GM23338 (cell line): ENCODE measurements around the gene CDYL2.

ENCODE experiments used
- CREB1 ChIP-seq: fragments of 250-450 bp; sonication (Bioruptor Pico); IDR thresholded peaks from 2 replicates; pipeline ENCODE4 v1.5.0; 2020; ENCODE audit warnings: low read depth, mild to moderate bottlenecking, moderate library complexity
- CTCF ChIP-seq, 2 experiments: fragments of 200-600 bp in 1 of 2; sonication (generic) in 1 of 2; conservative IDR thresholded peaks; 2 replicates each; pipeline versions ENCODE4 v1.5.1 to v1.6.1; 2016 to 2017; ENCODE audit warnings: antibody characterized with exemption in 2 of 2, low read depth in 2 of 2, mild to moderate bottlenecking in 2 of 2, moderate library complexity in 1 of 2
- ETS1 ChIP-seq: IDR thresholded peaks from 2 replicates; pipeline ENCODE4 v1.6.1; 2016; ENCODE audit warnings: antibody characterized with exemption
- EZH2 ChIP-seq: fragments of 200-600 bp; sonication (generic); IDR thresholded peaks from one replicate; pipeline ENCODE4 v1.8.0; 2017; ENCODE audit warnings: antibody characterized with exemption, mild to moderate bottlenecking, low read depth; ENCODE audit not compliant: unreplicated experiment
- EZH2phosphoT487 ChIP-seq: fragments of 200-600 bp; sonication (generic); IDR thresholded peaks from one replicate; pipeline ENCODE4 v1.8.1; 2018; ENCODE audit warnings: antibody characterized with exemption; ENCODE audit not compliant: unreplicated experiment
- JUNB ChIP-seq: IDR thresholded peaks from one replicate; pipeline ENCODE4 v1.6.1; 2016; ENCODE audit warnings: antibody characterized with exemption; ENCODE audit not compliant: unreplicated experiment
- POLR2AphosphoS5 ChIP-seq: IDR thresholded peaks from 2 replicates; pipeline ENCODE4 v1.6.1; 2016; ENCODE audit warnings: antibody characterized with exemption, low read depth
- REST ChIP-seq: IDR thresholded peaks from one replicate; pipeline ENCODE4 v1.6.1; 2018; ENCODE audit warnings: antibody characterized with exemption; ENCODE audit not compliant: unreplicated experiment
- ZNF114 ChIP-seq: fragments of 250-450 bp; sonication (Bioruptor Pico); IDR thresholded peaks from 2 replicates; pipeline ENCODE4 v1.5.0; 2020; ENCODE audit warnings: mild to moderate bottlenecking, moderate library complexity
- ZNF331 ChIP-seq: fragments of 250-450 bp; sonication (Bioruptor Pico); IDR thresholded peaks from 2 replicates; pipeline ENCODE4 v1.5.0; 2020; ENCODE audit warnings: low read depth, mild to moderate bottlenecking, moderate library complexity
- ZNF462 ChIP-seq: fragments of 250-450 bp; sonication (Bioruptor Pico); IDR thresholded peaks from 2 replicates; pipeline ENCODE4 v1.5.0; 2020; ENCODE audit warnings: mild to moderate bottlenecking, moderate library complexity

DNA sequence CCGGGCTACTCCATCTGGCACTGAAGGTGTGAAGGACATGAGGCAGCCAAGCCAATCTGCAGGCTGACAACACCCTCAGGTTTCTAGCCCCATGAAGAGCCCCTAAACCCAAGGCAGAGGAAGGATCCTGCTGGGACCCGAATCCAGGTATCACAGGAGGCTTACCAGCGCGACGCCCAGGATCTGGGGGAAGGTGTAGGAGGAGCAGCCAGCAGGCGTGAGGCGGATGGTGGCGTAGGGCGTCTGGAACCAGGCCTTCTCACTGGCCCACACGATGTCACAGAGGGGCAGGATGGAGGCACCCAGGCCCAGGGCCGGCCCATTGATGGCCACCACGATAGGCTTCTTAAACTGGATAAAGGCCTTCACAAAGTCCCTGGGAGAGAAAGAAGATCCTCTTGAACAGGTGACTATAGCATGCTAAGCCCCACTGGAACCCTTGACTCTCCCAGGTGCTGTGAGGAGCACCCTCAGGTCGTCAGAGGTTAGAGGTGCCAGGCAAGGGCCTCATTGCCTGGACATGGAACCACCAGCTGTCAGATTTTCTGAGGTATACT, 191.9 kb downstream of the CDYL2 start:
- TF ChIP-seq CTCF (conservative IDR thresholded peaks at IDR 0.05; ENCODE audit: low read depth in 2 of 2) (no peak), EZH2phosphoT487 (no peak), REST (no peak), EZH2 (no peak), ZNF331 (CRISPR knock-in tag) (no peak), ETS1 (no peak), POLR2AphosphoS5 (no peak), CREB1 (CRISPR knock-in tag) (no peak), ZNF114 (no peak), JUNB (no peak), ZNF462 (CRISPR knock-in tag) (no peak)
